Esophagus squamous epithelium (tissue), 4 donors: ENCODE data around the gene SAMD14.

Experiments
- POLR2A ChIP-seq, 4 donors: fragments of 450-650 bp; IDR thresholded peaks; one replicate each; pipeline ENCODE4 v1.6.1; 2017; ENCODE audit warnings: antibody characterized with exemption in 4 of 4, mild to moderate bottlenecking in 4 of 4, moderate library complexity in 3 of 4
- TF ChIP-seq, protein P1 (sequence below), 6 experiments: fragments of 450-650 bp in 4 of 6; fragments of 200-600 bp in 2 of 6; sonication (generic) in 2 of 6; IDR thresholded peaks; one replicate each; pipeline ENCODE4 v1.5.1; 2016 to 2019; ENCODE audit warnings: antibody characterized with exemption in 6 of 6, mild to moderate bottlenecking in 4 of 6, moderate library complexity in 4 of 6

DNA sequence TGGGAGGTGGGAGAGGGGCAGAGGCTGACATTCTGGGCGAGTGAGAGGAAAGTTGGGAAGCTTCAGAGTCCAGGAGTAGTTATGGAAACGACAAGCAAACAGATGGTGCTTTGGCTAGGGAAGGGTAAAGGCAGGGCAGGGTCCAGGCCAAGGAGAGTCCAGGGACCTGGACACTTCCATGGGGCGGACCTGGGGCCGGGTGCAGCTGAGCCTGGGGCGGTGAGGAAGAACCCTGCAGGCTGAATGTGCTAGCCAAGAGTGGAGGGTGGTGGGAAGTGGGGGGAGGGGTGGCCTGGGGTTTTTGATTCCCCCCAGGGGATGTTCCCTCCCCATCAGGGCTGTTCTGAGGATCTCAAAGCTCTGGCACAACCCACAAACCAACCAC lies 17.9 kb upstream of the SAMD14 start:
- TF ChIP-seq, protein P1, sequence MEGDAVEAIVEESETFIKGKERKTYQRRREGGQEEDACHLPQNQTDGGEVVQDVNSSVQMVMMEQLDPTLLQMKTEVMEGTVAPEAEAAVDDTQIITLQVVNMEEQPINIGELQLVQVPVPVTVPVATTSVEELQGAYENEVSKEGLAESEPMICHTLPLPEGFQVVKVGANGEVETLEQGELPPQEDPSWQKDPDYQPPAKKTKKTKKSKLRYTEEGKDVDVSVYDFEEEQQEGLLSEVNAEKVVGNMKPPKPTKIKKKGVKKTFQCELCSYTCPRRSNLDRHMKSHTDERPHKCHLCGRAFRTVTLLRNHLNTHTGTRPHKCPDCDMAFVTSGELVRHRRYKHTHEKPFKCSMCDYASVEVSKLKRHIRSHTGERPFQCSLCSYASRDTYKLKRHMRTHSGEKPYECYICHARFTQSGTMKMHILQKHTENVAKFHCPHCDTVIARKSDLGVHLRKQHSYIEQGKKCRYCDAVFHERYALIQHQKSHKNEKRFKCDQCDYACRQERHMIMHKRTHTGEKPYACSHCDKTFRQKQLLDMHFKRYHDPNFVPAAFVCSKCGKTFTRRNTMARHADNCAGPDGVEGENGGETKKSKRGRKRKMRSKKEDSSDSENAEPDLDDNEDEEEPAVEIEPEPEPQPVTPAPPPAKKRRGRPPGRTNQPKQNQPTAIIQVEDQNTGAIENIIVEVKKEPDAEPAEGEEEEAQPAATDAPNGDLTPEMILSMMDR (IDR thresholded peaks at IDR 0.05) = no peak
- no peak for TF ChIP-seq POLR2A (IDR thresholded peaks at IDR 0.05)
